HG02759 (cell line): ENCODE data around the gene NDUFB8.

Experiments used
- ATAC-seq: cut with Tn5 transposase; IDR thresholded peaks from one replicate; pipeline ENCODE4 v1.9.1; 2021; ENCODE audit warnings: mild to moderate bottlenecking, moderate library complexity; ENCODE audit not compliant: unreplicated experiment

The NDUFB8 gene

GRCh38 chr10:100479037-100479436 is 50.6 kb downstream of the NDUFB8 start:
- ATAC-seq = no peak

- no peak for ATAC-seq
Measured at GRCh38 chr10:100477970-100478369, 51.7 kb downstream of the NDUFB8 start.
